Stimulated activated CD4-positive, alpha-beta T cell treated with anti-CD3 and anti-CD28 coated beads, Interleukin-2, amount 100 ng/mL, for 48 hours (primary cell): Measurements from ENCODE around the gene ZNF682.
"Not testable (repeated sequence)": the region's sequence is repeated elsewhere in the genome, so short reads cannot be mapped to it uniquely, and the experiment has no call there.

Source experiments
- DNase-seq, 2 donors: peaks; one replicate each; pipeline ENCODE4 v3.0.0-alpha.2; 2020

The ZNF682 gene

DNA sequence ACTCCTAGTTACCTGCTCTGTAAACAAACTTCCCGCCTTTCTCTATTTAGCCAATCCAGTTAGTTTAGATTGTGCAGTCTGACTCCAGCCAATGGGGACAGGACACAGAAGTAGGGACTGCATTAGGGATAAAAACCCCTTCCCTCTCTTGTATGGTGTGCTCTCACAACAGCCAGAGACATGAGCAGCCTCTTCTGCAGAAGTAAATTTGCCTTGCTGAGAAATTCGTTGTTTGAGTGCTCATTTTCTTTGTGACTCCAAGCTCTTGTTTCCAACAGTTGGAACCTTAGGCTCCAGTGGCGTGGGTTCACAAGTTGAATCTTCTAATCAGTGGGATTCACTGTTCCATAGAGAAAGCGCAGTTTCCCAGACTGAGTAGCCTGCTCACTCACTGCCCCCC lies 72.4 kb downstream of the ZNF682 start:
- DNase-seq: no peak

DNA sequence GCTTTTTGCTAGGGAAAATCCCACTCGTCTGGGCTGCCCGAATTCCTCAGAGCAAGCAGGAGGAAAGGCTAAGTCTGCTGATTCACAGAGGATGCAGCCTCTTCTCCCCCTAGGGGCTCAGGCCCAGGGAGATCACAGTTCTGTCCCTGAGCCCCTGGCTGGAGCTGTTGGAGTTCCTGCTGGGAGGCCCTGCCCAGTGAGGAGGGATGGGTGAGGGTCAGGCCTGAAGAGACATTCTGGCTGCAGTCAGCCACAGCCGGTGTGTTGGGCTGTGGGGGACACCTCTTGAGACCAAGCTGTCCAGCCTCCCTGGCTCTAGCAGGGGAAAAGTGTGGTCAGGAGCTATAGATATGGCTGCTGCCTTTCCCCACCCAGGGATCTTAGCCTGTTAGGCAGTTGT lies 73.2 kb downstream of the ZNF682 start:
- not testable (repeated sequence) for DNase-seq

GRCh38 chr19:19964416-19964815 lies 74.9 kb downstream of the ZNF682 start:
- DNase-seq: no peak

DNA sequence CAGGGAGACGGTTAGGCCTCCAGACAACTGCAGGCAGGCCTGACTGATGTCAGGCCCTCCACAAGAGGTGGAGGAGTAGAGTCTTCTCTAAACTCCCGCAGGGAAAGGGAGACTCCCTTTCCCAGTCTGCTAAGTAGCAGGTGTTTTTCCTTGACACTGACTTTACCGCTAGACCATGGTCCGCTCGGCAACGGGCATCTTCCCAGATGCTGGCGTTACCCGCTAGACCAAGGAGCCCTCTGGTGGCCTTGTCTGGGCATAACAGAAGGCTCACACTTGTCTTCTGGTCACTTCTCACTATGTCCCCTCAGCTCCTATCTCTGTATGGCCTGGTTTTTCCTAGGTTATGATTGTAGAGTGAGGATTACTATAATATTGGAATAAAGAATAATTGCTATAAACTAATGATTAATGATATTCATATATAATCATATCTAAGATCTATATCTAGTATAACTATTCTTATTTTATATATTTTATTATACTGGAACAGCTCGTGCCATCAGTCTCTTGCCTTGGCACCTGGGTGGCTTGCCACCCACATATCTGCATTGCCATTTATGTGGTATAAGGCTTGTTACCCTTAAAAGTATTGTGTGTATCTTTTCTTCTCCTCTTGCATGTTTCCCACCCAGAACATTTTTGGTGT lies 80.0 kb downstream of the ZNF682 start:
- DNase-seq: peak; percentile 62 to 70

GRCh38 chr19:19957766-19958165 lies 81.5 kb downstream of the ZNF682 start:
- not testable (repeated sequence) for DNase-seq

DNA sequence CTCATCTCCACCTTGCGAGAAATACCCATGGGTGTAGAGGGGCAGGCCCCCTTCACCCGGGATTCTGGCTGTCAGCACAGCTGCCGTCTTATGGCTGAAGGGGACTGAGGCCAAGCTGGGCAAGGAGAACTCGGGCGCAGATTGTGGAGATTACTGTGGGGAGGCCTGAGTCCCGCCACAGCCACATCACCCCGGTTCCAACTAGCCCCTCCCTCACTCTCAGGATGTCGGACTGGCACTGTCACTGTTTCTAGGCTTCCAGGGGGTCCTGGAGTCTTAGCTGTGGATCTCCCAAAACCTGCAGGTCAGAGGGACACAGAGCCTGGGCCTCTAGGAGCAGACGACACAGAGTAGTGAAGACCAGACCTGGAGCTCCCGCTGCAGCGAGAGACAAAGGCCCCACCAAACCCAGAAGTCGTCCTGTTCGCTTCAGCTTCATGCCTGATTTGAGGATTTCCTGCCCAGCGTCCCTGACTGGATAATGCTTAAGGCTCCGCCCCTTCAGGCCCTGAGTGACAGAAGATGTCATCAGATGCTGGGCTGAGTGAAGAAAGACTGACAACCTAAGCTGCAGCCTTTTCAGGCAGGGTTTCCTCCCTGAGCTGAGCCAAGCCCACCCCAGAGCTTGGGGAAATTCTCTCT lies 82.8 kb downstream of the ZNF682 start:
- DNase-seq: no peak

- DNase-seq: no peak
These were observed 84.1 kb downstream of the ZNF682 start for GRCh38 chr19:19955208-19955607.
